ENCODE data around the gene CYP1A2.

The CYP1A2 gene

GRCh38 chr15:74742422-74742821, 6.2 kb upstream of the CYP1A2 start:
- DNase-seq, result no peak

- no peak for DNase-seq
Observed at GRCh38 chr15:74746389-74746788, 2.3 kb upstream of the CYP1A2 start.

DNA sequence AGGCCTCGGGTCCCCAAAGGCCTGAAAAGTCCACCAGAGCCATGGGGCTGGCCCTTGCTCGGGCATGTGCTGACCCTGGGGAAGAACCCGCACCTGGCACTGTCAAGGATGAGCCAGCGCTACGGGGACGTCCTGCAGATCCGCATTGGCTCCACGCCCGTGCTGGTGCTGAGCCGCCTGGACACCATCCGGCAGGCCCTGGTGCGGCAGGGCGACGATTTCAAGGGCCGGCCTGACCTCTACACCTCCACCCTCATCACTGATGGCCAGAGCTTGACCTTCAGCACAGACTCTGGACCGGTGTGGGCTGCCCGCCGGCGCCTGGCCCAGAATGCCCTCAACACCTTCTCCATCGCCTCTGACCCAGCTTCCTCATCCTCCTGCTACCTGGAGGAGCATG, 1.2 kb downstream of the CYP1A2 start:
- DNase-seq, result no peak

DNA sequence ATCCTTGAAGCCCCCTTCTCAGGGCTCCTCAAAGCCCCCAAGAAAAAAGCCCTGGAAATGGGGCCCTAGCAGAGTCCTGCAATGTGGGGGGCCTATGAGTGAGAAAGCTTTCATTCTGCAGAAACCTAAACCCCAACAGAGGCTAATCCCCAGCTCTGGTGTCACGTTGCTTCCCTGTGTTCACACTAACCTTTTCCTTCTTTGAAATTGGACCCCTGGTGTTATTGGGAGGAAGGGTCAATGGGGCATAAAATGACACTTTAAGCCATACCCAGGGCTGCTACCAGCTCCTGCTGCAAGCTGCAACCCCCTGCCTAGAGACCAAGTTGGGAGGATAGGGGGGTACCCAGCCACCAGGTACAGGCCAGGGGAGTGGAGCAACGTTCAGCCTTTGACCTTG, 2.1 kb downstream of the CYP1A2 start:
- DNase-seq, result no peak

- DNase-seq, result no peak
Observed at GRCh38 chr15:74752011-74752410, 3.4 kb downstream of the CYP1A2 start.

- no peak for DNase-seq
Observed at GRCh38 chr15:74752531-74752930, 3.9 kb downstream of the CYP1A2 start.

DNA sequence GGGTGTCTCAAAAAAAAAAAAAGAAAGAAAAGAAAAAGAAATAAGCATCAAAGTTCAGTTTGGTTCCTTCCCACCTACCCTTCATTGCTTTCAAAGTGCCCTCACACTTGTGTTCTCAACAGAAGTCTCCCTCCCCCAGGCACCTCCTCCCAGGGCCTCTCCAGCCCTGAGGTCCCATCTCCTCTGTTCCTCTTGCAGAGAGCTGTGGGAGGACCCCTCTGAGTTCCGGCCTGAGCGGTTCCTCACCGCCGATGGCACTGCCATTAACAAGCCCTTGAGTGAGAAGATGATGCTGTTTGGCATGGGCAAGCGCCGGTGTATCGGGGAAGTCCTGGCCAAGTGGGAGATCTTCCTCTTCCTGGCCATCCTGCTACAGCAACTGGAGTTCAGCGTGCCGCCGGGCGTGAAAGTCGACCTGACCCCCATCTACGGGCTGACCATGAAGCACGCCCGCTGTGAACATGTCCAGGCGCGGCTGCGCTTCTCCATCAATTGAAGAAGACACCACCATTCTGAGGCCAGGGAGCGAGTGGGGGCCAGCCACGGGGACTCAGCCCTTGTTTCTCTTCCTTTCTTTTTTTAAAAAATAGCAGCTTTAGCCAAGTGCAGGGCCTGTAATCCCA, 6.1 kb downstream of the CYP1A2 start:
- DNase-seq, result no peak

- no peak for DNase-seq
Observed at GRCh38 chr15:74758736-74759135, 10.1 kb downstream of the CYP1A2 start.

- DNase-seq, result no peak
Observed at GRCh38 chr15:74762791-74763150, 14.1 kb downstream of the CYP1A2 start.

GRCh38 chr15:74763416-74763815, 14.8 kb downstream of the CYP1A2 start:
- no peak for DNase-seq

DNA sequence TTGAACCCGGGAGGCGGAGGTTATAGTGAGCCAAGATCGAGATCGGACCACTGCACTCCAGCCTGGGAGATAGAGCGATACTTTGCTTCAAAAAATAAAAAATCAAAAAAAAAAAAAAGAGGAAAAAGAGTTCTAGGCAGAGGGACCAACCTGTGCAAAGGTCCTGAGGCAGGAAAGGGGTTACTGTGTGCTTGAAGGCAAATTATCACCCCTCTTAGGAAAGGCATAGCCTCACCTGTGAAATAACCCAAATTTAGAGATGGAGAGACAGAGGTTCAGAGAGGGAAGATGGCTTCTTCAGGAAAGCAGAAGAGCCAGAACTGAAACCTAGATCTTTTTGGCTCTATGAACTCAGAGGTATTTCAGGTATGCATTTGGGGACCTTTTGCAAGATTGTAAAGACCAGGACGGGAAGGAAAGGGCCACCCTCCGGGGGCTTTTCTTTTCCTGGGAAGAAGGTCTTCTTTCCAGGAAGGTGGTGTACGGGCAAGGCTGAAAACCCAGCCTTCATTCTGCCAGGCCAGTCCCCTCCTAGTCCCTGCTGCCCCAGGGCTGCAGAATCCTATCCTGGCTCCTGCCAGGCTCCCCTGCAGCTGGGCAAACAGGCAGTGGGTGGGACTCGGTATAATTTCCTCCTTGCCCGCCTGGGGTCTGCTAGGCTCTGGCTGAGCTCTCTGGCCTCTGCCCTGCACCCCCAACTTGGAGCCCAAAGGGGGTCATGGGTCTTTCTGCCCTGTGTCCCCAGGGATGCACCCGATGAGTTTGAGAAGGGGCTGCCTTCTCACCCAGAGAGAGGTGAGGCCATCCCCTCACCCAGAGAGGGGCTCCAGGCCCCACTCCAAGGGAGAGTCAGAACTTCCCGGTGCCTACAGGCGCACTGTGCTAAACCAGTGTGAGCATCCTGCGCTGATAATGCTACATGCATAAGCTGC, 18.8 kb downstream of the CYP1A2 start:
- no peak for DNase-seq

GRCh38 chr15:74768099-74768770, 19.6 kb downstream of the CYP1A2 start:
- DNase-seq, result no peak

DNA sequence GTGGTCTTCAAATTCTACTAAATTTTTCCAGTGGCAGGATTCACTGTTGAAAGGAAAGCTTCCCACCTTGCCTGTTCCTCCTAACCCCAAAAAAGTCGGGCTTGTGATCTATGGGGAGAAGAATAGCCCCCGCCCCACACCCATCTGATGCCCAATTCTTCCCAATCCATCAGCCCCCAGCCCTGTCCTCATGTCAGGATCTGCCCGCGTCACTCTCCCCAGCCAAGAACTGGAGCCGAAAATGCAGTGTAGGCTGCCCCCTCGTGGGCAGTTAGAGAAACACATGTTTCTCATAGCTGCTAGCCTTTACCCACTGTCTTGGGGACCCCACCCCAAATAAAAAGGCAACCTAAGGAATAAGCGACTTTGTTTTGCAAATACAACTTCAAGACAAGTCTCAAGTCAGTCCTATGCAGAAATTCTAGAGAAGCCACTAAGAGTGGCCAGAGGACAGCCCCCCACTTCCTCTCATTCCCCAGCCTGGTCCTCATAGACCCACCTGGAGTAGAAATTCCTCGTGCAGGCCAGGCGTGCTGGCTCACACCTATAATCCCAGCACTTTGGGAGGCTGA, 20.2 kb downstream of the CYP1A2 start:
- peak; percentile 80 for DNase-seq

DNA sequence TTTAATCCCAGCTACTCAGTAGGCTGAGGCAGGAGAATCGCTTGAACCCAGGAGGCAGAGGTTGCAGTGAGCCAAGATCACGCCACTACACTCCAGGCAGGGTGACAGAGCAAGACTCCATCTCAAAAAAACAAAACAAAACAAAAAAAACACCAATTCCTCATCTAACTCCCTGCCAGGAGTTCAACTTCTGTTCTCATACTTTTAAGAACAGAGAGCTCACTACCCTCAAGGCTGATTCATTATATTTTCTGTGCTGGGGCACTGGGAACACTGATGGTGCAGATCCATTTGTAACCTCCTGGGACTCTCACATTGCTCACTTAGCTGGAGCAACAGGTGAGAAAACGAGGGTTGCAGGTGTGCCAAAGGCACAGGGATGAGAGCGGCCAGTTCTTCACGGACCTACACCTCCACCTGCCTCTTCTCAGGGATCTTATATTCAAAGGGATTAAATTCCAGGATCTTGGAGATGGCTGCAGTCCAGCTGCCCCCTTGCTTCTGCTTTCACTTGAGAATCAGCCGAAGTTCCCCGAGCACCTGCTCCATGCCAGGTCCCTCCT, 20.9 kb downstream of the CYP1A2 start:
- DNase-seq, result no peak

DNA sequence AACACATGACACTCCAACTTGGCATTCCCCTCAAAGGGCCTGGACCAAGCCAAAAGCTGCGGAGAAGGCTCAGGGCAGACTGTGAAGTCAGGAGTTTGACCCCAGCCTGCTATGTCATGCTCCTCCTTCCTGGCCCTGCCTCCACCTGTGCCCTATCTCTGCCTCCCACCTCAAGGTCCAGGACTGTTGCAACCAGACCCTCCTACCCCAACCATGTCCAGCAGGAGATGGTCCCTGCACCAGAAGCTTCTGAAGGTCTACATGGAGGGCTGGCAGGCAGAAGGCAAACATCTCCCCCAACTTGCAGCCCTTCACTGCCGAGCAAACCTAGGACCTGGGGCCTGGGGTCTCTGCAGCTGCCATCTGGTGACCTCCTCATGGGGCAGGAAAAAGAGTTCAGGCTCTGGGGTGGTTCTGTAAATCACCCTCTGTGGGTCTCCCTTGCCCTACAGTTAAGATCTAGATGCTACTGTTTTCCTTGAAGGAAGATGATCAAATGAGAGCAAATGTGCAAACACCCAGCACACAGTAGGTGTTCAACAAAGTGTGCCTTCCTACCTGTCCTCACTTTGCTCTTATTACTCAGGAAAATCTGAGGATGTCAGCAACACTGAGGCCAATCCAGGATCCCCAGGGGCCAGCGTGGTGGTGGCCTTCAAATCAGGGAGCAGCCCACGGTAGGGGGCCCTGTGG, 21.7 kb downstream of the CYP1A2 start:
- no peak for DNase-seq

- no peak for DNase-seq
Observed at GRCh38 chr15:74773329-74773728, 24.7 kb downstream of the CYP1A2 start.

GRCh38 chr15:74773731-74774252, 25.1 kb downstream of the CYP1A2 start:
- DNase-seq, result no peak

DNA sequence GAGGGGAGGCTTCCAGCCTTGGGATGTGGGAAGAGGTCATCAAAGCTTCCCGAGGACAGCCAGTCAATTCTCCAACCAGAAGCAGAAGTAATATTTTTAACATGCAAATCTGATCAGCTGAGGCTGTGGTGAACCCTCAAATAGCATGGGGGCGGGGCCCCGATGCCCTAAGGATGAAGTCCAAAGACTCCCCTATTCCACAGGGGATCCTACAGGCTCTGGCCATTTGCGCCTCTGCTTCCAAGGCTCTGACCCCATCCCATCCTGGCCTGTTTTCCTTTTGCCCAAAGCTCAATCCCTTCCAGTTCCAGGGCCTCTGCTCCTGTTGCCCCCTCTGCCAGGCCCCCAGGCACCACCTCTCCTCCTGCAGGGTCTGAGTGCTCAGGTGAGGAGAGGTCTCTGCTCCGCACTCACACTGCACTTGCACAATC, 26.5 kb downstream of the CYP1A2 start:
- no peak for DNase-seq

DNA sequence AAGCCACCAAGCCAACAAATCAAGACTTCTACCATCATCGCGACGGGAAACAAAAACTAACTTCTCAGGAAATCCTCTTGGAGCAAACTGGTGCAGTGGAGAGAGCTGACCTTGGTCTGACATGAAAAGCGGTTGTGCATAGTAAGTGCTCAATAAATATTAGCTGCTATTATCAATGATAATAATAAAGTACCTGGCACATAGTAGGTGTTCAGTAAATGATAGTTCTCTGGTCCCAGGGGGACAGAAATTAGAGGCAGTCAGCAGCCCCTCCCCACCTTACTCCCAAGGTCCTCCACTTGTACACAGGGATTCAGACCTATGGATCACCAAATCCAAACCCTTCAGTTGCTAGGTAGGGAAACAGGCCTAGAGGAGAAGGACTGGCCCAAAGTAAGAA, 27.2 kb downstream of the CYP1A2 start:
- no peak for DNase-seq

GRCh38 chr15:74776821-74777768, 28.4 kb downstream of the CYP1A2 start:
- DNase-seq, result no peak

Data from retina (tissue), 1 donor.